Measurements from ENCODE around the gene IMMP2L. TPM values are rescaled to one million over a fixed set of nuclear protein-coding genes. Genes with fewer than 3 reads are reported as not detected.

The IMMP2L gene
- total and polyA plus RNA-seq, 2 of the 8 experiments (the other 6 are each of a cell fraction or from before 2014, with no cell fraction given), result 2.3 to 10.1 TPM

GRCh38 chr7:111238886-111239285, 323.4 kb downstream of the IMMP2L start:
- Histone ChIP-seq H3K4me2 (ENCODE audit: insufficient read depth in 1 of 2, low read depth in 2 of 2, low read length in 2 of 2) (no peak overlapping the region), H4K91ac (replicated peaks; ENCODE audit: insufficient read length, low read length) (no peak overlapping the region), H3K4me1 (replicated peaks in 1 of 4; ENCODE audit: control insufficient read depth in 3 of 4, insufficient read depth in 4 of 4, low read length in 3 of 4) (no peaks in the 10 kb centered on the region), H3K14ac (ENCODE audit: insufficient read length) (no peak overlapping the region), H3K36me3 (ENCODE audit: control insufficient read depth in 2 of 4, insufficient read depth in 4 of 4, low read length in 3 of 4) (no peaks in the 10 kb centered on the region), H3K9ac (replicated peaks in 1 of 4; ENCODE audit: extremely low read depth in 1 of 4, low read depth in 3 of 4, low read length in 3 of 4) (no peak overlapping the region), H2AFZ (ENCODE audit: low read length) (no peak overlapping the region), H2BK20ac (ENCODE audit: low read length) (no peak overlapping the region), H3K56ac (replicated peaks; ENCODE audit: insufficient read length, low read depth, low read length) (no peak overlapping the region), H3K79me2 (ENCODE audit: control insufficient read depth in 1 of 2, insufficient read depth in 2 of 2, low read length in 2 of 2) (no peaks in the 10 kb centered on the region), H3K79me1 (ENCODE audit: low read depth, low read length) (no peaks in the 10 kb centered on the region), H3K27ac (ENCODE audit: low read depth, low read length) (no peak overlapping the region), H4K8ac (ENCODE audit: extremely low read depth, insufficient read depth, low read length) (no peak overlapping the region), H2BK12ac (ENCODE audit: low read depth, low read length) (no peak overlapping the region), H3K9me3 (ENCODE audit: insufficient read depth in 2 of 2, low read depth in 1 of 2, low read length in 1 of 2) (no peaks in the 10 kb centered on the region), H3K4me3 (ENCODE audit: extremely low read depth in 1 of 4, insufficient read depth in 2 of 4, low read depth in 3 of 4, low read length in 4 of 4) (no peak overlapping the region), H2AK5ac (ENCODE audit: low read depth, low read length) (no peak overlapping the region), H2BK15ac (ENCODE audit: low read length) (no peak overlapping the region), H3K23ac (ENCODE audit: insufficient read length) (no peak overlapping the region), H3K23me2 (ENCODE audit: low read depth, low read length) (no peaks in the 10 kb centered on the region), H4K5ac (ENCODE audit: insufficient read length, low read depth, low read length) (no peak overlapping the region), H2BK5ac (ENCODE audit: low read depth, low read length) (no peak overlapping the region), H2BK120ac (replicated peaks; ENCODE audit: low read depth, low read length) (no peak overlapping the region), H3K4ac (replicated peaks; ENCODE audit: insufficient read length, low read depth, low read length) (no peak overlapping the region), H3K18ac (ENCODE audit: extremely low read depth, low read length) (no peak overlapping the region), H4K20me1 (replicated peaks in 1 of 2; ENCODE audit: control insufficient read depth in 1 of 2, insufficient read depth in 2 of 2, low read length in 2 of 2) (no peaks in the 10 kb centered on the region), H3K27me3 (replicated peaks in 1 of 4; ENCODE audit: control insufficient read depth in 3 of 4, extremely low read depth in 1 of 4, insufficient read depth in 3 of 4, low read length in 3 of 4) (no peaks in the 10 kb centered on the region)
- WGBS, 2 experiments (ENCODE audit: extremely low coverage in 1 of 2, insufficient coverage in 1 of 2, insufficient read length in 1 of 2, insufficient replicate concordance in 2 of 2, low coverage in 1 of 2, low lambda C conversion rate in 2 of 2, missing lambda C conversion rate in 1 of 2), result 69% methylated on average over 1 of the region's 1 CpG; no CpG with 5 or more reads in 1 of the 2 experiments
- DNase-seq (ENCODE audit: low read depth in 1 of 2, low spot score in 2 of 2), result no peak
- FAIRE-seq, result no peak
- ChIA-PET POLR2A (ENCODE audit: partially characterized antibody) (no interaction called here), CTCF (ENCODE audit: partially characterized antibody) (interaction anchor here (2.0 kb wide), 1 partner anchor 12 kb away, joined by 6 read pairs; no protein-coding TSS in a partner anchor)
- TF ChIP-seq SP1 (IDR thresholded peaks at IDR 0.05; ENCODE audit: low read depth, low read length), result no peak
- TF ChIP-seq CEBPB (IDR thresholded peaks at IDR 0.05; ENCODE audit: low read depth, low read length), result no peak
- no peak for TF ChIP-seq RBBP5 (IDR thresholded peaks at IDR 0.05; ENCODE audit: borderline replicate concordance, low read depth, low read length)
- no peak for TF ChIP-seq SIN3A (conservative IDR thresholded peaks at IDR 0.05 in 1 of 2, IDR thresholded peaks at IDR 0.05 in 1 of 2; ENCODE audit: low read depth in 1 of 2, low read length in 2 of 2)
- TF ChIP-seq HDAC6 (IDR thresholded peaks at IDR 0.05; ENCODE audit: low read depth, low read length), result no peak
- TF ChIP-seq CBX8 (IDR thresholded peaks at IDR 0.05; ENCODE audit: borderline replicate concordance, low read depth, low read length), result no peak
- TF ChIP-seq SUZ12 (IDR thresholded peaks at IDR 0.05; ENCODE audit: low read length), result no peak
- no peak for TF ChIP-seq GTF2F1 (IDR thresholded peaks at IDR 0.05; ENCODE audit: borderline replicate concordance, low read depth, low read length)

Measured in H1 (cell line).